HG02642 (cell line): ENCODE results near the gene TLR2.

Experiments used
- ATAC-seq: cut with Tn5 transposase; IDR thresholded peaks from one replicate; pipeline ENCODE4 v1.9.1; 2021; ENCODE audit warnings: mild to moderate bottlenecking; ENCODE audit not compliant: unreplicated experiment, poor library complexity

Gene TLR2, protein sequence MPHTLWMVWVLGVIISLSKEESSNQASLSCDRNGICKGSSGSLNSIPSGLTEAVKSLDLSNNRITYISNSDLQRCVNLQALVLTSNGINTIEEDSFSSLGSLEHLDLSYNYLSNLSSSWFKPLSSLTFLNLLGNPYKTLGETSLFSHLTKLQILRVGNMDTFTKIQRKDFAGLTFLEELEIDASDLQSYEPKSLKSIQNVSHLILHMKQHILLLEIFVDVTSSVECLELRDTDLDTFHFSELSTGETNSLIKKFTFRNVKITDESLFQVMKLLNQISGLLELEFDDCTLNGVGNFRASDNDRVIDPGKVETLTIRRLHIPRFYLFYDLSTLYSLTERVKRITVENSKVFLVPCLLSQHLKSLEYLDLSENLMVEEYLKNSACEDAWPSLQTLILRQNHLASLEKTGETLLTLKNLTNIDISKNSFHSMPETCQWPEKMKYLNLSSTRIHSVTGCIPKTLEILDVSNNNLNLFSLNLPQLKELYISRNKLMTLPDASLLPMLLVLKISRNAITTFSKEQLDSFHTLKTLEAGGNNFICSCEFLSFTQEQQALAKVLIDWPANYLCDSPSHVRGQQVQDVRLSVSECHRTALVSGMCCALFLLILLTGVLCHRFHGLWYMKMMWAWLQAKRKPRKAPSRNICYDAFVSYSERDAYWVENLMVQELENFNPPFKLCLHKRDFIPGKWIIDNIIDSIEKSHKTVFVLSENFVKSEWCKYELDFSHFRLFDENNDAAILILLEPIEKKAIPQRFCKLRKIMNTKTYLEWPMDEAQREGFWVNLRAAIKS

GRCh38 chr4:153684182-153684970, at the start of gene TLR2:
Gene TLR2, plus strand, starts transcription at chr4:153684280. Its CDS starts 18,628 bp downstream, at chr4:153702908.
- peak; percentile 94 for ATAC-seq

GRCh38 chr4:153634738-153635353, 49.2 kb upstream of the TLR2 start:
- no peak for ATAC-seq

DNA sequence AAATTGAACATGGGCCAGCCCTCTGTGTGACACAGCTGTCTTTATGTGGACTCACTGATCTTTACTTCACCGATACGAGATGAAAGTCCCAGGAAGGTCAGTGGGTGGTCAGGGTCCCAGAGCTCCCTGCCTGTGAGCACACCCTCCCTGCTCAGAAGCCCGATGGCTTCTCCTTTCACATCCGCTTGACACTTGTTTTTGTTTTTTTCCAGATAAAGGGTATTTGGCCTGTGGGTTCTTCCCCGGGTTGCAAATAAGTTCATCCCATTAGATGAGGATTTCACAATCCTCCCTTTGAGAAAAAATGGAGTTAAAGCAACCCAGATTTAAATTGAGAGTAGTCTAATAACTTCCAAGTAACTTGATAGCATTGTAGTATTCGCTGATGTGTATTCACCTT, 48.2 kb upstream of the TLR2 start:
- ATAC-seq: no peak

DNA sequence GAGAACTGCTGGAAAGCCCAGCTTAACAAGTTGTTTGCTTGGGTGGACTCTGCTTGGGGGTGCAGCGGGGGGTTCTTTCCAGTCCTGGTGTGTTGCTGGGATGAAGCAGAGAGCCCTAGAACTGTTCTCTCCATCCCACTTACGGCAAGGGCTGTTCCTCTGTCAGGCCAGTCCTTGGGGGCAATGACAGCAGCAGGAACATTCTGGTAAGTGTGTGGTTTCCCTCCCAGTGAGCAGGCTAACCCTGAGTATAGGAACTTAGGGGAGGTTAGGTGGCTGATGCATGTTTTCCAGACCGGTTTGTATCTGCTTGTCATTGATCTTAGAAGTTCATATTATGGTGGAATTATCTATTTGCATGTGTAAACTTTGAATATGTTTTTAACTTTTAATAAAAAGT, 46.9 kb upstream of the TLR2 start:
- ATAC-seq: no peak

DNA sequence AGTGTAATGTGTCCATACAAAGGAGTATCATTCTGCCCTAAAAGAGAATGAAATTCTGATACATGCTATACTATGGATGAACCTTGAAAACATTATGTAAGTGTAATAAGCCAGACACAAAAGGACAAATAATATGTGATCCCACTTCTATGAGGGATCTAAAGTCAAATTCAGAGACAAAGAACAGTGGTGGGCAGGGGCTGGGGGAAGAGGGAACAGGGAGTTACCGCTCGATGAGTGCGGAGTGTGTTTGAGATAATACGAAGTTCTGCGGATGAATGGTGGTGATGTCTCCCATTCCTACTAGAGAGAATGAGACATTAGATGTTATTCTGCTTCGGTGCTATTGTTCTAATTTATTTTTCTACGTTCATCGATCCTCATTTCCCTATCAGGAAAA, 46.1 kb upstream of the TLR2 start:
- no peak for ATAC-seq

- no peak for ATAC-seq
These were observed 45.1 kb upstream of the TLR2 start for GRCh38 chr4:153638999-153639398.

DNA sequence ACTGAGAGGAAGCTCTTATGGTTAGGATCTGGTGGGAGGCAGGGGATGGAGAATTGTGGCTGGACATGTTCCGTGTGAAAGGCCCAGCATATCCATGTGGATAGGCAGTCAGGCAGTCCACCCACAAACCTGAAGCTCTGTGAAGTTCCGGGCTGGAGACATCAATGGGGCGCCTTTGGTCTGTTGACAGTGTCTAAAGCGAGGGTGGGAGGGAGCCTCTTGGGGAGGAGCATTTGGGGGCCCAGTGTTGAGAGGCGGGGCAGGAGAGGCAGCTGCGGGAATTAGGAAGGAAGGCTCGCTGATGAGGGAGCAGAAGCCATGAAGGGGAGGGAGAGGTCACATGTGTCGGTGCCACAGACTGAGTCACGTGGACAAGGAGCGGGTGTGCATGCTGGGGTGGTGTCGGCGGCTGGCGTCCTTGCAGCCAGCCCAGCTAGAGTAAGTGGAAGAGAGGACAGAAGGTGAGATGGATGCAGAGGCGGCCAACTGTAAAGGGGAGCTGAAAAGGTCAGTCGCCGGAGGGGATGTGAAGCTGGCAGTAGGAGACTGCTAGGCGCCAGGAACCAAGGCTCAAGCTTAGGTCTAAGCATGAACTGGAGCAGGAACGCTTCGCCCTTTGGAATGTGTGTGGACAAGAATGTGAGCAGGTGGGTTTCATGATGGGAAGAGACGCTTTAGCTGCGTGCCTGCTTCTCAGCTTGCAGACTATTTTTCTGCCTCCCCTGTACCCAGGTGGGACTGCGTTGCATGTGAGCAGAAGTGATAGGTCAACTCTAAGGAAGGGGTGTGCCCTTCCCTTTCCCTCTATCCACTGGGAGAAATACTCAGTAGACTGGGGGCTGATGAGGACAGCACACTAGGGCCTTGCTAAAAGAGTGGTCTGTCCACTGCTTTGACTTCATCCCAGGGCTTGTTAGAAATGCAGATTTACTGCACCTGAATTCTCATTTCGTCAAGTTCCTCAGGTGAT, 44.0 kb upstream of the TLR2 start:
- no peak for ATAC-seq

DNA sequence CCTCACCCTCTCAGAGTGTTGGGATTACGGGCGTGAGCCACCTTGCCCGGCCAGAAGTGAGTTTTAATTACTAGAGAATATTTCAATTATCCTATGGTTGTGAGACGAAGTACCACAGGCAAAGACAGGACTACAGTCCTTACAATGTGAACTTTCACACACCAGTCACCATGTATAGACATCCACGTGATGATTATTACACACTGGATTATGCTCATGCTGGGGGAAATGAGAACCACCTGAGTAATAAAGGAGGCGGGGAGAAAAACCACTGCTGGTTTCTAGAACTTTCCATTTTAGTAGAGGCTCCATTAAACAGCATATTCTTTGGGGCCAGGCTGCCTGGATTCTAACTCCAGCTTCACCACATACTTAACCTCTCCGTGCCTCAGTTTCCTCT, 42.5 kb upstream of the TLR2 start:
- no peak for ATAC-seq

DNA sequence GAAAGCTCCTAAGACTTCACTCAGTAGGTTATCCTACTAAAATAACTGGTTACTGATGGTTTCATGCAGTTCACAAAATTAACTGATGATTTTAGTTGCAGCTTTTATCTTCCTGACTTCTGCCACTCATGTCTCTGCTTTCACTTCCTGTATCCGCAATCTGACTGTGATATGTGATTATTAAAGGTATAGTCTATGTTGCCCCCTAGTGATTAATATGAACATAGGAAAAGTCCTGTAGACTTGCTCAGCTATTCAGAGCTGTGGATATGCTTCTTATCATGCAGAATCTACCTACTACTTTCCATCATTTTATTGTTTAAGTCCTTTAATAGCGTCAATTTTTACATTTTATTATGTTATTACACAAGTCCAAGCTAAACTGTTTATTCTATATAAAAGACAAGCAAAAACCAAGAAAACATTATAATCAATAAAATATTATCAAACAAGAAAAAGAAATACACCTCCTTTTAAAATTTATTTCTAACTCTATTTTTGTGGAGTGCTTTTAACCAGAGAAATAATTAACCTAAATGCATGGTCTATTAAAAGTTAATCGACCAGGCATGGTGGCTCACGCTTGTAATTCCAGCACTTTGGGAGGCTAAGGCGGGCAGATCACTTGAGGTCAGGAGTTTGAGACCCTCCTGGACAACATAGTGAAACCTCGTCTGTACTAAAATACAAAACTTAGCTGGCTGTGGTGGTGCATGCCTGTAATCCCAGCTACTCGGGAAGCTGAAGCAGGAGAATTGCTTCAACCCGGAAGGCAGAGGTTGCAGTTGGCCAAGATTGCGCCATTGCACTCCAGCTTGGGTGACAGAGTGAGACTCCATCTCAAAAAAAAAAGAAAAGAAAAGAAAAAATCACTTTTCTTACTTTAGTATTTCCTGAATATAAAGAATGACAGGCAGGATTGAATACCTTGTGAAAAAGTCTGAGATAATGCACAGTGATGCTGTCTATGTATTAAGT, 40.4 kb upstream of the TLR2 start:
- peak; percentile 80 for ATAC-seq

DNA sequence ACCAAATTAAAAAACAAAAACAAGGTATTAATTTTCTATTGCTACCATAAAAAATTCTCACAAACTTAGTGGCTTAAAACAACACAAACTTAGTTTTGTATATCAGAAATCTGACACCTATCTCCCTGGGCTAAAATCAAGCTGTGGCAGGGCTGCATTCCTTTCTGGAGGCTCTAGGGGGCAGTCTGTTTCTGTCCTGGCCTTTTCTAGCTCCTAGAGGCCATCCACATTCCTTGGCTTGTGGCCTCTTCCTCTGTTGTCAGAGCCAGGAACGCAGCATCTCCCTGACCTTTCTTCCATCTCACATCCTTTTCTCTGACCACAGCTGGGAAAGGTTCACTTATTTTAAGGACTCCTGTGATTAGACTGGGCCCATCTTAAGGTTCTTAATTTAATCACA, 38.9 kb upstream of the TLR2 start:
- no peak for ATAC-seq

DNA sequence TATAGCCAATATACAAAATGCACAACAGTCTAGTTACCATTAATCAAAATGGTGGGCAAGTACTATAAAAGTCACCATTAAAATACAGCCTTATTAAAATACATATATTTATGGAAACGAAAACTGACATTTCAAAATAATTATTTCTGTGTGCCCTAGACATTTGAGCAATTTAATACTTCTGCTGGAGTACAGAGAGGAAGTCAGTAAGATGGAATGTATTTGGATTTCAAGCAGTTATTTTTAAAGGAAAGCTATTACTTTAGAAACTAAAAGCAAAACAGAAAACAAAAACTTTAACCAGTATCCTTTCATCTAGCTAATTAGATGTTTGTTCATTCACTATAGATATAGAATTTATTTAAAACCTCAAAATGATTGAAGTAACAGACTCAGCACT, 37.8 kb upstream of the TLR2 start:
- ATAC-seq: no peak

- no peak for ATAC-seq
These were observed 37.1 kb upstream of the TLR2 start for GRCh38 chr4:153646978-153647377.

- ATAC-seq: no peak
These were observed 36.1 kb upstream of the TLR2 start for GRCh38 chr4:153647975-153648374.

DNA sequence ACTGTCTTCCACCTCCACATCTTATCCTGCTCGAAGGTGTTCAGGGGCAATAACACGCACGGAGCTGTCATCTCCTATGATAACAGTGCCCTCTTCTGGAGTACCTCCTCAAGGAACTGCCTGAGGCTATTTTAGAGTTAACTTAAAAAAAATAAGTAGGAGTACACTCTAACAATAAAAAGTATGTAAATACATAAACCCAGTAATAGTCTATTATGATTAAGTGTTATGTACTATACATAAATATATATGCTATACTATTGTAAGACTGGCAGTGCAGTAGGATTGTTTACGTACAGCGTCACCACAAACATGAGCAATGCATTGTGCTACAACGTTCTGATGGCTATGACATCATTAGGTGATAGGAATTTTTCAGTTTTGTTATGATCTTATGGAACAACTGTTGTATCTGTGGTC, 34.5 kb upstream of the TLR2 start:
- no peak for ATAC-seq

DNA sequence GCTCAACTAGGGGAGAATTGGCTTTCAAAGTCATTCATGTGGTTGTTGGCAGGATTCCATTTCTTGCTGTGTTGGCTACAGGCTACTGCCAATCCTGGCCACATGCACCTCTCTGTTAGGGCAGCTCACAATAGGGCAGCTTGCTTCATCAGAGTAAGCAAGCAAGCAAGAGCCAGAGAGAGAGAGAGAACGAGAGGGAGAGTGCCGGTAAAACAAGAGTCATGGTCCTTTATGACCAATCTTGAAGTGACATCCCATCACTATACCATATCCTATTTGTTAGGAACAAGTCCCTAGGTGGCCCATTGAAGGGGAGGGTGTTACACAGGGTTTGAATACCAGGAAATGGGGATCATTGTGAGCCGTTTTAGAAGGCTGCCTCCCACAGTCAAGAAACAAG, 33.0 kb upstream of the TLR2 start:
- ATAC-seq: no peak

GRCh38 chr4:153651587-153651986, 32.5 kb upstream of the TLR2 start:
- no peak for ATAC-seq

DNA sequence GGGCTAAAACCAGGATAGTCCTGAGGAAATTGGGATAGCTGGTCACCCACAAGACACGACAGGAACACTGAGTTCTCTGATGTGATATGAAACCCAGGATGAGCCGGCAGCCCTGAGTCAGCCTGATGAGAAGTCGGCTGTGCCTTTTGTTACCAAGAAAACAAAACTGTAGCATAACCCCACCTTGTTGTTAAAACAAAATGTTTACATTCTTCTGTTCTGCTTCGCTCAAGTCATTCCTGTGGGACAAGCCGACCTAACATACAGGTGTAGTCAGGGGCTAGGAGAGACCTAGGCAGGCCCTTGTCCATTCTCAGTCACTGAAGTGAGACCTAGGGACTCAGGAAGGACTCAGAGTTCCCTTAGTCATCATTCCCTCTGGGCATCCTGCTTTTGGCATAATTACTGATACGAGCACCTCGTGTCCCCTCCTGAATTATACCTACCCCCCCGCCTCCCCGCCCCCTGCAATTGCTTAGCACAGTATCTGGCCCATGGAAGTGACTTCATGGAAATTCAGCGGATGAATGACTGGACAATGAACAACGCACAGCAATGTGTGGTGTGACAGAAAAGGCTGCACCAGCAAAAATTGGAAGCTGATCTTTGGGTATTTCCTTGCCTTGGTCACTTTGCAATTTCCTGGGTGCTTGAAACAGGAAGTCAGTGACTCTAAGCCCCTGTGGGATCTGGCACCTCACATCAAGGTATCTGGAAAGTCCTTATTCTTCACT, 31.9 kb upstream of the TLR2 start:
- no peak for ATAC-seq
